Stimulated activated CD4-positive, alpha-beta T cell treated with anti-CD3 and anti-CD28 coated beads, Interleukin-4, amount 100 ng/mL, for 24 hours (primary cell): ENCODE data around the gene C10orf90.

Source experiments
- DNase-seq: peaks from one replicate; pipeline ENCODE4 v3.0.0-alpha.2; 2020

Gene C10orf90

GRCh38 chr10:126500866-126501265, 169.6 kb downstream of the C10orf90 start:
- DNase-seq: no peak

- no peak for DNase-seq
Measured at GRCh38 chr10:126500185-126500584, 170.3 kb downstream of the C10orf90 start.

- no peak for DNase-seq
Measured at GRCh38 chr10:126499744-126500143, 170.7 kb downstream of the C10orf90 start.

- no peak for DNase-seq
Measured at GRCh38 chr10:126497672-126498071, 172.8 kb downstream of the C10orf90 start.

GRCh38 chr10:126496771-126497545, 173.5 kb downstream of the C10orf90 start:
- no peak for DNase-seq

GRCh38 chr10:126491476-126491875, 179.0 kb downstream of the C10orf90 start:
- DNase-seq: no peak

GRCh38 chr10:126481181-126481580, 189.3 kb downstream of the C10orf90 start:
- DNase-seq: no peak

- DNase-seq: no peak
Measured at GRCh38 chr10:126480648-126481047, 189.8 kb downstream of the C10orf90 start.

GRCh38 chr10:126479280-126479895, 191.1 kb downstream of the C10orf90 start:
- no peak for DNase-seq

GRCh38 chr10:126478546-126478945, 191.9 kb downstream of the C10orf90 start:
- no peak for DNase-seq

- DNase-seq: no peak
Measured at GRCh38 chr10:126476246-126476645, 194.2 kb downstream of the C10orf90 start.

GRCh38 chr10:126475074-126475691, 195.3 kb downstream of the C10orf90 start:
- DNase-seq: no peak

- no peak for DNase-seq
Measured at GRCh38 chr10:126474031-126474430, 196.5 kb downstream of the C10orf90 start.

- DNase-seq: no peak
Measured at GRCh38 chr10:126470991-126471390, 199.5 kb downstream of the C10orf90 start.

- DNase-seq: no peak
Measured at GRCh38 chr10:126469692-126470091, 200.8 kb downstream of the C10orf90 start.

- no peak for DNase-seq
Measured at GRCh38 chr10:126468876-126469643, 201.4 kb downstream of the C10orf90 start.

GRCh38 chr10:126468467-126468866, 202.0 kb downstream of the C10orf90 start:
- no peak for DNase-seq

- DNase-seq: no peak
Measured at GRCh38 chr10:126465771-126466170, 204.7 kb downstream of the C10orf90 start.

- no peak for DNase-seq
Measured at GRCh38 chr10:126463286-126463685, 207.2 kb downstream of the C10orf90 start.

GRCh38 chr10:126461289-126461940, 209.1 kb downstream of the C10orf90 start:
- DNase-seq: no peak

- no peak for DNase-seq
Measured at GRCh38 chr10:126459878-126460481, 210.5 kb downstream of the C10orf90 start.
